Large intestine (tissue), 3 donors: ENCODE results near the gene SMAD3. TPM values are rescaled to one million over a fixed set of nuclear protein-coding genes. Genes with fewer than 3 reads are reported as not detected.
A peak's percentile ranks its signal among the peaks of the same experiment; 100 is the strongest.

Experiments
- DNase-seq, 2 donors: peaks; one replicate each; pipeline versions ENCODE4 v3.0.0 to v3.0.0-alpha.2; 2013
- H3K27ac ChIP-seq: one replicate; pipeline ENCODE4 v1.5.1; 2013; ENCODE audit warnings: low read length
- H3K27me3 ChIP-seq: 2 replicates; pipeline ENCODE4 v1.6.1; 2013; ENCODE audit warnings: low read length; ENCODE audit not compliant: control insufficient read depth, insufficient read depth
- H3K36me3 ChIP-seq: 2 replicates; pipeline ENCODE4 v1.6.1; 2013; ENCODE audit warnings: low read length; ENCODE audit not compliant: control insufficient read depth, insufficient read depth
- H3K4me1 ChIP-seq: one replicate; pipeline ENCODE4 v1.6.1; 2013; ENCODE audit warnings: low read length; ENCODE audit not compliant: control insufficient read depth, insufficient read depth
- H3K4me3 ChIP-seq: one replicate; pipeline ENCODE4 v1.5.1; 2013; ENCODE audit warnings: low read length
- H3K9me3 ChIP-seq: one replicate; pipeline ENCODE4 v1.6.1; 2013; ENCODE audit warnings: mild to moderate bottlenecking, low read depth, low read length, moderate library complexity; ENCODE audit not compliant: control insufficient read depth
- WGBS: methylation state at CpG from one replicate; pipeline ENCODE4 v1.1.5; 2013; ENCODE audit warnings: low lambda C conversion rate; ENCODE audit not compliant: insufficient coverage; 5-methylcytosine and 5-hydroxymethylcytosine counted together
- polyA plus RNA-seq: library from polyadenylated mRNA; unstranded; fragments of 120-200 nt; gene quantifications from one replicate; pipeline ENCODE4 v1.2.1, GENCODE V29; 2013

Gene SMAD3
- polyA plus RNA-seq, 1 donor, result 29.4 TPM

DNA sequence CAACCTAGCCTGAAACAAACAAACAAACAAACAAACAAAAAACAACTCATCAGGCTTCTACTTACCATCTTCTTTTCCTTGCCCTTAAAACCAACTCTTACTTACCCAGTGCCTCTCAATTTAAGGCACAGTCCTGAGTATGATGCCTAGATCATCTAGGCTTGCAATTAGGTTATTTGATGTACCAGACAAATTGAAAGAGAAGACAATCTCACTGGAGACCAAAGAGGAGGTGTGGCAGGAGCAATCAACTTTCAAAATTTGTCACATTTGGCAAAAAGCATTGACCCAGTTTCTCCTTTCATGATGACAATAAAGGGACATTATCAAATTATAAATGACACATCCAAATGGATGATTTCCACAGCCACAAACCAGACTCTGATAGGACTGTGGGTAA, 153.0 kb downstream of the SMAD3 start:
- H3K27me3 ChIP-seq, result no peaks in the 10 kb centered on the region
- DNase-seq, result no peak
- H3K27ac ChIP-seq, result no peak overlapping the region
- H3K4me1 ChIP-seq, result no peaks in the 10 kb centered on the region
- peaks cover 3% of the 10 kb centered on the region for H3K36me3 ChIP-seq
- H3K9me3 ChIP-seq, result no peaks in the 10 kb centered on the region
- no peak overlapping the region for H3K4me3 ChIP-seq

DNA sequence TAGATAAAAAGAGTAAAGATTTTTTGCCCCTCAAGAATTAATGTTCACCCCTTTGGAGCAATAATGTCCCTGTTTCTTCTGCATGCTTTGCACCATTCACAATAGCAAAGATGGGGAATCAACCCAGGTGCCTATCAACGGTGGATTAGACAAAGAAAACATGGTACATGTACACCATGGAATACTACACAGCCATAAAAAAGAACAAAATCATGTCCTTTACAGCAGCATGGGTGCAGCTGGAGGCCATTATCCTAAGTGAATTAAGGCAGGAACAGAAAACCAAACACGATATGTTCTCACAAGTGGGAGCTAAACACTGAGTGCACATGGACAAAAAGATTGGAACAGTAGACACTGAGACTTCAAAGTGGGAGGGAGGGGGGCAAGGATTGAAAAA, 153.9 kb downstream of the SMAD3 start:
- H3K4me3 ChIP-seq, result no peak overlapping the region
- no peaks in the 10 kb centered on the region for H3K4me1 ChIP-seq
- peaks cover 3% of the 10 kb centered on the region for H3K36me3 ChIP-seq
- H3K9me3 ChIP-seq, result no peaks in the 10 kb centered on the region
- DNase-seq, result no peak
- WGBS, result 100% methylated on average over 1 of the region's 2 CpGs
- no peak overlapping the region for H3K27ac ChIP-seq
- H3K27me3 ChIP-seq, result no peaks in the 10 kb centered on the region

DNA sequence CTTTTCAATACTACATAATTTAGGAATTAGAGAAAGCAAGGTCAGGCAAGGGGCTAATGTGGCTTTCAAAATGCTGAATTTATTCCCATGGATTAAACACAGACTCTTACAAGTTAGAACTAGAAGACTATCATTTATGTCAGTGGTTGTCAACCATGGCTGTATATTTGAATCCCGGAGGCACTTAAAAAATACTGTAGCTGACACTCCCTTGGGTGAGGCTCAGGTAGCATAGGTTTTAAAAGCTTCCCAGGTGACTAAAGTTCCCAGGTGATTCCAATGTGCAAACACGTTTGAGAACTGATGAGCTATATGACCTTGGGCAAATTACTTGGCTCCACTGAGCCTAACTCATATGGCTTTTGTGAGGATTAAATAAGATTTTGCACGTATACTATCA, 159.5 kb downstream of the SMAD3 start:
- no peaks in the 10 kb centered on the region for H3K36me3 ChIP-seq
- no peaks in the 10 kb centered on the region for H3K4me1 ChIP-seq
- DNase-seq, result peak in 1 of 2 donors; percentile 23
- no peak overlapping the region for H3K4me3 ChIP-seq
- H3K9me3 ChIP-seq, result no peaks in the 10 kb centered on the region
- H3K27me3 ChIP-seq, result no peaks in the 10 kb centered on the region
- H3K27ac ChIP-seq, result no peak overlapping the region
- WGBS, result no CpG with 5 or more reads among the region's 3 CpGs

DNA sequence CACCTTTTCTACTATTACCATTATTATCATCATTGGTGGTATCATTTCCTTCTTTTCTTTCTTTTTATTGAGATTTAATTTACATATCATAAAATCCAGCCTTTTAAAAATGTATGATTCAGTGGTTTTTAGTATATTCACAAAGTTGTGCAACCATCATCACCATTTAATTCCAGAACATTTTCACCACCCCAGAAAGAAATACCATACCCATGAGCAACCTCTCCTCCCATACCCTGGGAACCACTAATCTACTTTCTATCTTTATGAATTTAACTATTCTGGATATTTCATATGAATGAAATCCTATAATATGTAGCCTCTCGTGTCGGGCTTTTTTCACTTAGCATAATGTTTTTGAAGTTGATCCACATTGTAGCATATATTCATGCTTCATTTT, 159.9 kb downstream of the SMAD3 start:
- no peaks in the 10 kb centered on the region for H3K9me3 ChIP-seq
- no peak for DNase-seq
- H3K4me1 ChIP-seq, result no peaks in the 10 kb centered on the region
- WGBS, result 100% methylated on average over 2 of the region's 2 CpGs
- H3K4me3 ChIP-seq, result no peak overlapping the region
- no peak overlapping the region for H3K27ac ChIP-seq
- H3K27me3 ChIP-seq, result no peaks in the 10 kb centered on the region
- H3K36me3 ChIP-seq, result peaks cover 4% of the 10 kb centered on the region

DNA sequence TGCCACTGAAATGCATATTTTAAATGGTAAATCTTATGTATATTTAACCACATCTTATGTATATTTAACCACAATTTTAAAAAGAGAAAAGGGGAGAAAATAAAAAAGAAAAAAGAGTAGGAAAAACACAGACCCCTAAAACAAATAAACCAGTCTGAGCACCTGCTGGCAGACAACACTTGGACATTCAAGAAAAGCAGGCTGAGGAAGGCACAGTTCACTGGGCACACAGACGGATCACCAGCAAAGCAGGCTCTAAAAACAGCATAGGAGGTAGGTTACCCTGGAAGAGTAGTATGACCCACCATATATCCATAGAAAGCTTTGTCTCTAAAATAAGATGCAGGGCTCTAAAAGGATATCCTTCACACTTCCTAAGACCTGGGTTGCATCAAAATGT, 162.0 kb downstream of the SMAD3 start:
- H3K4me1 ChIP-seq, result peaks cover 2% of the 10 kb centered on the region
- no peak overlapping the region for H3K4me3 ChIP-seq
- no peak for DNase-seq
- H3K9me3 ChIP-seq, result no peaks in the 10 kb centered on the region
- no CpG with 5 or more reads among the region's 1 CpG for WGBS
- peaks cover 14% of the 10 kb centered on the region for H3K36me3 ChIP-seq
- H3K27me3 ChIP-seq, result no peaks in the 10 kb centered on the region
- no peak overlapping the region for H3K27ac ChIP-seq

DNA sequence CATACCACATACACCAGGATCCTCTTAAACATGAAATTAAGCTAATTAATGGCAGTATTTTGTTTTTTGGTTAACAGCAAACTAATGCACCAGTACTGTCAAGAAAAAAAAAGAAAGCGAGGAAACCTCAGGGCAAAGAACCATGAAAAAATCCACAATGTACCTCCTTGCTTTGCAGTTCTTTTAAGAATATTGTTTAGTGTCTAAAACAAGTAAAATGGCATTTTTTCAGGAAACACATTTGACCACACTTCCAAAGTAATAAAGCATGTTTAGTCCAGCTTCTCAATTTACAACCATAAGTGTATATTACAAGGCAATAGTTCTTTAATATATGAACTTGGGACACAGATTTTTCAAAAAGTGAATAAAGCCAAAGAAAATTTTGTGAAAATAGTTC, 162.4 kb downstream of the SMAD3 start:
- no peak overlapping the region for H3K27ac ChIP-seq
- no peaks in the 10 kb centered on the region for H3K9me3 ChIP-seq
- peaks cover 5% of the 10 kb centered on the region for H3K4me1 ChIP-seq
- no peak overlapping the region for H3K4me3 ChIP-seq
- no CpG with 5 or more reads among the region's 1 CpG for WGBS
- DNase-seq, result no peak
- peaks cover 14% of the 10 kb centered on the region for H3K36me3 ChIP-seq
- H3K27me3 ChIP-seq, result no peaks in the 10 kb centered on the region

DNA sequence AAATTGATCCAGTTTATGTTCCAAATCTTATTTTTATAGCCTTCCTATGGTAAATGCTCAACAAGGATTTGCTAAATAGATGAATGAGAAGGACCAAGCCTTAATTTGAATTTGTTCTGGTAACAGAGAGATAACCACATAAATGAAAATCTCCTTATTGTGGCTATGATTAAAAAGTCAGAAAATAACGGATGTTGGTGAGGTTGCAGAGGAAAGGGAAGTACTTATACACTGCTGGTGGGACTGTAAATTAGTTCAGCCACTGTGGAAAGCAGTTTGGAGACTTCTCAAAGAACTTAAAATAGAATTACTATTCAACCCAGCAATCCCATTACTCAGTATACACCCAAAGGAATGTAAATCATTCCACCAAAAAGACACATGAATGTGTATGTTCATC, 162.9 kb downstream of the SMAD3 start:
- no peaks in the 10 kb centered on the region for H3K9me3 ChIP-seq
- no peak overlapping the region for H3K4me3 ChIP-seq
- no peak overlapping the region for H3K27ac ChIP-seq
- peaks cover 14% of the 10 kb centered on the region for H3K36me3 ChIP-seq
- DNase-seq, result no peak
- H3K27me3 ChIP-seq, result no peaks in the 10 kb centered on the region
- peaks cover 5% of the 10 kb centered on the region for H3K4me1 ChIP-seq
- no CpG with 5 or more reads among the region's 1 CpG for WGBS

DNA sequence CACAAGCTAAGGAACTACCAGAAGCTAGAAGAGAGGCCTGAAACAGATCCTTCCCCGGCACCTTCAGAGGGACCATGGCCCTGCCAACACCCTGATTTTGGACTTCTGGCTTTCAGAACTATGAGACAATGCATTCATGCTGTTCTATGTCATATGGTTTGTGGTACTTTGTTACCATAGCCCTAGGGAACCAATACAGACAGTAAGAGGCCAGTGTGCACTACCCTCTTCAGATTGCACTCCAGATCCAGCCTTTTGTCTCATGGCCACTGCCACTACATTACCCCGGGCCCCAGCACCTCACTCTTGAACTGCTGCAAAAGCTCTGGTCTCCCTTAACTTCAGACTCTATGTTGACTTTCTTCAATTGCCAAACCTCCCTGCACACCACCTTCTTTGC, 165.1 kb downstream of the SMAD3 start:
- no peak for DNase-seq
- Histone ChIP-seq H3K27me3 (no peaks in the 10 kb centered on the region), H3K4me3 (no peak overlapping the region), H3K27ac (no peak overlapping the region), H3K4me1 (peaks cover 5% of the 10 kb centered on the region), H3K9me3 (no peaks in the 10 kb centered on the region), H3K36me3 (peaks cover 21% of the 10 kb centered on the region)
- no CpG with 5 or more reads among the region's 2 CpGs for WGBS

DNA sequence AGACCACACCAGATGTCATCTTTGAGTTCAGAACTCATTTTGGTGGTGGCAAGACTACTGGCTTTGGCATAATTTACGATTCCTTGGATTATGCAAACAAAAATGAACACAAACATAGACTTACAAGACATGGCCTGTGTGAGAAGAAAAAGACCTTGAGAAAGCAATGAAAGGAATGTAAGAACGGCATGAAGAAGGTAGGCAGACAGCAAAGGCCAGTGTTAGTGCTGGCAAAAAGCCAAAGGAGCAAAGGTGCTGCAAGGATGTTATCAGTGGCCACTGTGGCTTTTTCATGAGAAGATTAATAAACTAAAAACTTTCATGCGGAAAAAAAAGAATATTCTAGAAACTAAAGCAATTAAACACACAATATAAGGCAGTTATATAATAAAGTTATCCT, 167.2 kb downstream of the SMAD3 start:
- peaks cover 21% of the 10 kb centered on the region for H3K36me3 ChIP-seq
- WGBS, result 46% methylated on average over 2 of the region's 3 CpGs

DNA sequence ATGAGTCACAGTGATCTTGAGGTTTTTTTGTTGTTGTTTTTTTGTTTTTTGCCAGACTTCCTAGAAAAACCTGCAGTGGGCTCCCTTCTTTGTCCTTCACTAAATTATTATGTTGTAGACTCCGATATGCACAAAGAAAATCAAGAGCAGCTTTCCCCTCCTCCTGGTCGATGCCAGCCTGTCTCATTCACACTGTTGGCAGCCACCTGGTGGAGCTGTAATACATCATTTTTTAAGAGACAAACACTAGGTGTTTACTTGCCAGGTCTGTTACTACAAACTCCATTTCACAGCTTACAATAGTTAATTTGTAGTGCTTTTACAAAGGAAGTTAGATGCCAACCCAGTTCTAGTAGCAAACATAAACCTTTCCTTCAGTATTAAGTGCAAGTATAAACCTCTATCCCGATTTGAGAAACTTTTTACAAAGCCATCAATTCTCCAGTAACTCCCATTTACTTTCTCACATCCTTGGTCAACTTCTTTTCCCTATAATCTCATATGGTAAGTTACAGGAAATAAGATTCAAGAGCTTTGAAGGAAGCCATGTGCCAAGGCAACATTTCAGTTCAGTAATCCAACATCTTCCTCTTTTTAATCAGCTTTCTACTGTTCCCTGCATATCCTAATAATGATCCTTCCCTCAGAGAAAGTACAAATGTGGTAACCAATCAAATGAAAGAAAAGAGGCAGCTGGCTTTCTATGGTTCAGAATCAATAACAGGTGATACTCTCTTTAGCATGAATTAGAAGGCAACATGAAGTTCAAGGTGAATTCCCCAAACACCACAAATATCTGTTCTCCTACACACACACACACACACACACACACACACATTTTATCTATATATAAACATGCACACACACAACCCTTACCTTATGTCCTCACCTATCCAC, 175.1 kb downstream of the SMAD3 start:
- peak in 1 of 2 donors; percentile 9 for DNase-seq
- Histone ChIP-seq H3K36me3 (peaks cover under 1% of the 10 kb centered on the region), H3K27me3 (no peaks in the 10 kb centered on the region), H3K4me1 (no peaks in the 10 kb centered on the region), H3K4me3 (no peak overlapping the region), H3K9me3 (no peaks in the 10 kb centered on the region), H3K27ac (no peak overlapping the region)
- WGBS, result 86% methylated on average over 1 of the region's 3 CpGs

More for the DNA sequence above, 167.2 kb downstream of the SMAD3 start:
- H3K4me1 ChIP-seq, result peaks cover 5% of the 10 kb centered on the region
- no peak overlapping the region for H3K27ac ChIP-seq
- H3K27me3 ChIP-seq, result no peaks in the 10 kb centered on the region
- H3K9me3 ChIP-seq, result no peaks in the 10 kb centered on the region
- no peak overlapping the region for H3K4me3 ChIP-seq
- DNase-seq, result peak; percentile 61 to 72
